Caco-2 (cell line): Measurements from ENCODE around the gene SDR39U1. TPM values are rescaled to one million over a fixed set of nuclear protein-coding genes. Genes with fewer than 3 reads are reported as not detected.

ENCODE experiments used
- BruUV-seq: library from RNA; stranded (reverse); fragments of 400-500 nt; replicated peaks from 2 replicates; lab custom pipeline; 2021; lab: Mats Ljungman, UMichigan
- CTCF ChIA-PET: fragments of 300-600 bp; sonication (Branson Sonifier 250); formaldehyde crosslinking; loops from one replicate; lab custom pipeline; 2022; ENCODE audit warnings: antibody characterized with exemption; lab: Charles Lee
- POLR2A ChIA-PET: fragments of 300-600 bp; sonication (Branson Sonifier 250); formaldehyde crosslinking; loops from one replicate; lab custom pipeline; 2022; ENCODE audit warnings: antibody characterized with exemption; lab: Charles Lee
- DNase-seq, 2 experiments: peaks; one replicate each; pipeline versions ENCODE4 v3.0.0 to v3.0.0-alpha.2; 2020 to 2022
- H3K27me3 ChIP-seq: replicated peaks from 2 replicates; pipeline ENCODE4 v1.6.0; 2011; ENCODE audit warnings: low read length; ENCODE audit not compliant: control insufficient read depth, insufficient read depth
- H3K36me3 ChIP-seq: 2 replicates; pipeline ENCODE4 v1.5.1; 2011; ENCODE audit warnings: low read length; ENCODE audit not compliant: control insufficient read depth, insufficient read depth
- H3K4me1 ChIP-seq: fragments of 250-450 bp; sonication (Bioruptor Pico); 2 replicates; pipeline ENCODE4 v1.5.1; 2020; ENCODE audit warnings: mild to moderate bottlenecking
- H3K4me3 ChIP-seq: 2 replicates; pipeline ENCODE4 v1.5.1; 2011; ENCODE audit warnings: low read depth, mild to moderate bottlenecking, control low read depth, low read length
- H3K9me3 ChIP-seq: fragments of 250-450 bp; sonication (Bioruptor Pico); 2 replicates; pipeline ENCODE4 v1.5.1; 2020; ENCODE audit warnings: mild to moderate bottlenecking, moderate library complexity
- H3K27ac Mint-ChIP-seq: one replicate; pipeline ENCODE4 v1.8.0; 2022; ENCODE audit warnings: mixed read lengths; ENCODE audit not compliant: unreplicated experiment
- H3K27me3 Mint-ChIP-seq: one replicate; pipeline ENCODE4 v1.8.0; 2022; ENCODE audit warnings: mixed read lengths; ENCODE audit not compliant: insufficient read depth, unreplicated experiment
- H3K36me3 Mint-ChIP-seq: one replicate; pipeline ENCODE4 v1.8.0; 2022; ENCODE audit warnings: mild to moderate bottlenecking, mixed read lengths; ENCODE audit not compliant: insufficient read depth, unreplicated experiment
- H3K4me1 Mint-ChIP-seq: one replicate; pipeline ENCODE4 v1.8.0; 2022; ENCODE audit warnings: low read depth, mixed read lengths; ENCODE audit not compliant: unreplicated experiment
- H3K4me3 Mint-ChIP-seq: one replicate; pipeline ENCODE4 v1.8.0; 2022; ENCODE audit warnings: mild to moderate bottlenecking, moderate library complexity, mixed read lengths; ENCODE audit not compliant: unreplicated experiment
- H3K9me3 Mint-ChIP-seq: one replicate; pipeline ENCODE4 v1.8.0; 2022; ENCODE audit warnings: mixed read lengths; ENCODE audit not compliant: unreplicated experiment
- CTCF ChIP-seq, 2 experiments: fragments of 200-600 bp in 1 of 2; IDR thresholded peaks; 1 replicate in 1 of 2; 2 replicates in 1 of 2; pipeline versions ENCODE4 v1.5.1 to v1.8.0; 2011 to 2022; ENCODE audit warnings: antibody characterized with exemption in 1 of 2, control low read depth in 1 of 2, inconsistent platforms in 1 of 2, low read depth in 1 of 2, low read length in 1 of 2, mild to moderate bottlenecking in 1 of 2, moderate library complexity in 1 of 2; ENCODE audit not compliant: insufficient read depth in 1 of 2, severe bottlenecking in 1 of 2, unreplicated experiment in 1 of 2
- intact Hi-C: fragments of 100-400 bp; cut with micrococcal nuclease; formaldehyde crosslinking; loops from one replicate; pipeline ENCODE4 v1.10.0; 2022; ENCODE audit not compliant: unreplicated experiment
- total RNA-seq: library from RNA; stranded (reverse); gene quantifications from 2 replicates; pipeline ENCODE4 v1.2.3, GENCODE V29; 2022

Gene SDR39U1
- total RNA-seq, 1 experiment from 2014 or later: 44.1 TPM

GRCh38 chr14:24465368-24465767 is 22.8 kb upstream of the SDR39U1 start:
- Histone ChIP-seq H3K4me1 (no peaks in the 10 kb centered on the region), H3K27me3 (no peaks in the 10 kb centered on the region), H3K36me3 (no peaks in the 10 kb centered on the region), H3K9me3 (no peaks in the 10 kb centered on the region), H3K4me3 (no peak overlapping the region)
- intact Hi-C loops: no loop called here
- Mint-ChIP-seq H3K36me3 (no peaks in the 10 kb centered on the region), H3K27ac (no peak overlapping the region), H3K4me1 (no peaks in the 10 kb centered on the region), H3K4me3 (no peak overlapping the region), H3K9me3 (no peaks in the 10 kb centered on the region), H3K27me3 (no peaks in the 10 kb centered on the region)
- BruUV-seq: no TSS peak
- TF ChIP-seq CTCF (IDR thresholded peaks at IDR 0.05; ENCODE audit: insufficient read depth in 1 of 2, low read depth in 1 of 2, low read length in 1 of 2, severe bottlenecking in 1 of 2, unreplicated experiment in 1 of 2): no peak
- no peak for DNase-seq
- POLR2A ChIA-PET: no interaction called here
- CTCF ChIA-PET: no interaction called here

GRCh38 chr14:24463884-24464785 is 21.6 kb upstream of the SDR39U1 start:
- Histone ChIP-seq H3K36me3 (no peaks in the 10 kb centered on the region), H3K4me1 (no peaks in the 10 kb centered on the region), H3K4me3 (no peak overlapping the region), H3K27me3 (no peaks in the 10 kb centered on the region), H3K9me3 (no peaks in the 10 kb centered on the region)
- BruUV-seq: no TSS peak
- no peak overlapping the region for H3K27ac Mint-ChIP-seq
- no peaks in the 10 kb centered on the region for H3K9me3 Mint-ChIP-seq
- no peak for DNase-seq
- TF ChIP-seq CTCF (IDR thresholded peaks at IDR 0.05; ENCODE audit: insufficient read depth in 1 of 2, low read depth in 1 of 2, low read length in 1 of 2, severe bottlenecking in 1 of 2, unreplicated experiment in 1 of 2): no peak
- H3K36me3 Mint-ChIP-seq: no peaks in the 10 kb centered on the region
- no peak overlapping the region for H3K4me3 Mint-ChIP-seq
- ChIA-PET CTCF (no interaction called here), POLR2A (no interaction called here)
- H3K27me3 Mint-ChIP-seq: no peaks in the 10 kb centered on the region
- no peaks in the 10 kb centered on the region for H3K4me1 Mint-ChIP-seq
- intact Hi-C loops: no loop called here

- no peaks in the 10 kb centered on the region for H3K4me1 ChIP-seq
- ChIA-PET POLR2A (no interaction called here), CTCF (no interaction called here)
- H3K36me3 ChIP-seq: no peaks in the 10 kb centered on the region
- no peak for TF ChIP-seq CTCF (IDR thresholded peaks at IDR 0.05; ENCODE audit: insufficient read depth in 1 of 2, low read depth in 1 of 2, low read length in 1 of 2, severe bottlenecking in 1 of 2, unreplicated experiment in 1 of 2)
- H3K27me3 Mint-ChIP-seq: no peaks in the 10 kb centered on the region
- no peaks in the 10 kb centered on the region for H3K9me3 Mint-ChIP-seq
- H3K4me3 ChIP-seq: no peak overlapping the region
- H3K27ac Mint-ChIP-seq: no peak overlapping the region
- no peak for DNase-seq
- H3K27me3 ChIP-seq: no peaks in the 10 kb centered on the region
- BruUV-seq: no TSS peak
- H3K9me3 ChIP-seq: no peaks in the 10 kb centered on the region
- H3K4me3 Mint-ChIP-seq: no peak overlapping the region
- intact Hi-C loops: no loop called here
- H3K36me3 Mint-ChIP-seq: no peaks in the 10 kb centered on the region
- H3K4me1 Mint-ChIP-seq: no peaks in the 10 kb centered on the region
Observed at GRCh38 chr14:24463017-24463883, 20.7 kb upstream of the SDR39U1 start.
